Smooth muscle cell (in vitro differentiated cells): ENCODE results near the gene ARHGEF7. TPM values are rescaled to one million over a fixed set of nuclear protein-coding genes. Genes with fewer than 3 reads are reported as not detected.
"Not testable (repeated sequence)": the region's sequence is repeated elsewhere in the genome, so short reads cannot be mapped to it uniquely, and the experiment has no call there.

Experiments used
- DNase-seq: peaks from one replicate; lab custom pipeline; 2025; ENCODE audit not compliant: unreplicated experiment; lab: John Stamatoyannopoulos, UW
- H2AFZ ChIP-seq: fragments of 200-600 bp; sonication (generic); 2 replicates; pipeline ENCODE4 v1.6.0; 2016; ENCODE audit warnings: antibody characterized with exemption, low read depth, mild to moderate bottlenecking
- H3F3A ChIP-seq: fragments of 200-600 bp; sonication (generic); 2 replicates; pipeline ENCODE4 v1.6.0; 2017; ENCODE audit warnings: antibody characterized with exemption, low read depth
- H3K27ac ChIP-seq: fragments of 200-600 bp; sonication (generic); 2 replicates; pipeline ENCODE4 v1.5.1; 2016; ENCODE audit warnings: low read depth, mild to moderate bottlenecking
- H3K27me3 ChIP-seq: fragments of 200-600 bp; sonication (generic); 2 replicates; pipeline ENCODE4 v1.6.1; 2016; ENCODE audit warnings: low read depth, mild to moderate bottlenecking
- H3K36me3 ChIP-seq: fragments of 200-600 bp; sonication (generic); 2 replicates; pipeline ENCODE4 v1.5.1; 2016; ENCODE audit warnings: low read depth
- H3K4me1 ChIP-seq: fragments of 200-600 bp; sonication (generic); 2 replicates; pipeline ENCODE4 v1.5.1; 2016; ENCODE audit warnings: low read depth
- H3K4me2 ChIP-seq: fragments of 200-600 bp; sonication (generic); 2 replicates; pipeline ENCODE4 v1.6.0; 2016; ENCODE audit warnings: mild to moderate bottlenecking
- H3K4me3 ChIP-seq: fragments of 200-600 bp; sonication (generic); 2 replicates; pipeline ENCODE4 v1.5.1; 2016; ENCODE audit warnings: mild to moderate bottlenecking
- H3K79me2 ChIP-seq: fragments of 200-600 bp; sonication (generic); 2 replicates; pipeline ENCODE4 v1.6.0; 2016; ENCODE audit warnings: low read depth, mild to moderate bottlenecking
- H3K9ac ChIP-seq: fragments of 200-600 bp; sonication (generic); 2 replicates; pipeline ENCODE4 v1.6.0; 2016; ENCODE audit warnings: low read depth
- H3K9me3 ChIP-seq: fragments of 200-600 bp; sonication (generic); replicated peaks from 2 replicates; pipeline ENCODE4 v1.5.1; 2016; ENCODE audit warnings: low read depth
- H4K20me1 ChIP-seq: fragments of 200-600 bp; sonication (generic); 2 replicates; pipeline ENCODE4 v1.6.0; 2016; ENCODE audit warnings: low read depth
- WGBS: methylation state at CpG from one replicate; pipeline ENCODE4 v1.1.7; 2016; ENCODE audit warnings: low lambda C conversion rate; 5-methylcytosine and 5-hydroxymethylcytosine counted together
- polyA plus RNA-seq: library from polyadenylated mRNA; unstranded; fragments of >200 nt; fragmentation: Nextera tagmentation; extraction: Ambion mirVana; gene quantifications from 2 replicates; pipeline ENCODE4 v1.2.1, GENCODE V29; 2016
- total RNA-seq: library from RNA; depleted of rRNA; stranded (reverse); fragments of >200 nt; gene quantifications from 2 replicates; pipeline ENCODE4 v1.2.3, GENCODE V29; 2014
- TF ChIP-seq, protein P1 (sequence below): fragments of 200-600 bp; sonication (generic); IDR thresholded peaks from 2 replicates; pipeline ENCODE4 v1.5.1; 2017; ENCODE audit warnings: borderline replicate concordance, mild to moderate bottlenecking, antibody characterized with exemption; ENCODE audit not compliant: insufficient read depth, poor library complexity, severe bottlenecking

Gene ARHGEF7
- total and polyA plus RNA-seq, 2 experiments from 2014 or later, result 13.8 to 32.4 TPM

DNA sequence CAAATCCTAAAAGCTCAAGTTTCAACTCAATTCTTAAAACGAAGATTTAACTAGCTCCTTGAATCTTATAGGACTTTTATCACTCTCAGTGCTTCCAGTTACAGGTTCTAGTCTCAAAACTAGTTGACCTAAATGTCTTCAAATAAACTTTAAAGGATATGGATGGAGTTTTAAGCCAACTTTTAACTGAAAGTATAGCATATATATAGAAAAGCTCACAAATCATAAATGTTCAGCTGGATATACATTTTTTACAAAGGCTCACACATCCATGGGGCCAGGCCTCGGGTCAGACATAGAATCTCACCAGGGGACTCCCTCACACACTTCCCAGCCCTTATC is 47.1 kb upstream of the ARHGEF7 start:
- Histone ChIP-seq H4K20me1 (no peaks in the 10 kb centered on the region), H3K36me3 (no peaks in the 10 kb centered on the region), H3K79me2 (no peaks in the 10 kb centered on the region), H3K4me1 (no peaks in the 10 kb centered on the region), H3K4me3 (peak overlapping the region; percentile 61), H3K9me3 (no peaks in the 10 kb centered on the region), H3F3A (no peaks in the 10 kb centered on the region), H2AFZ (peak overlapping the region; percentile 91), H3K27me3 (no peaks in the 10 kb centered on the region), H3K4me2 (peak overlapping the region; percentile 97), H3K9ac (no peak overlapping the region), H3K27ac (no peak overlapping the region)
- TF ChIP-seq, protein P1, sequence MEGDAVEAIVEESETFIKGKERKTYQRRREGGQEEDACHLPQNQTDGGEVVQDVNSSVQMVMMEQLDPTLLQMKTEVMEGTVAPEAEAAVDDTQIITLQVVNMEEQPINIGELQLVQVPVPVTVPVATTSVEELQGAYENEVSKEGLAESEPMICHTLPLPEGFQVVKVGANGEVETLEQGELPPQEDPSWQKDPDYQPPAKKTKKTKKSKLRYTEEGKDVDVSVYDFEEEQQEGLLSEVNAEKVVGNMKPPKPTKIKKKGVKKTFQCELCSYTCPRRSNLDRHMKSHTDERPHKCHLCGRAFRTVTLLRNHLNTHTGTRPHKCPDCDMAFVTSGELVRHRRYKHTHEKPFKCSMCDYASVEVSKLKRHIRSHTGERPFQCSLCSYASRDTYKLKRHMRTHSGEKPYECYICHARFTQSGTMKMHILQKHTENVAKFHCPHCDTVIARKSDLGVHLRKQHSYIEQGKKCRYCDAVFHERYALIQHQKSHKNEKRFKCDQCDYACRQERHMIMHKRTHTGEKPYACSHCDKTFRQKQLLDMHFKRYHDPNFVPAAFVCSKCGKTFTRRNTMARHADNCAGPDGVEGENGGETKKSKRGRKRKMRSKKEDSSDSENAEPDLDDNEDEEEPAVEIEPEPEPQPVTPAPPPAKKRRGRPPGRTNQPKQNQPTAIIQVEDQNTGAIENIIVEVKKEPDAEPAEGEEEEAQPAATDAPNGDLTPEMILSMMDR, result no peak
- WGBS, result 18% methylated on average over 2 of the region's 2 CpGs
- DNase-seq, result no peak

- not testable (repeated sequence) for H3K4me3 ChIP-seq, H3K9ac ChIP-seq, H3K4me2 ChIP-seq, DNase-seq, H3F3A ChIP-seq, H3K9me3 ChIP-seq, H3K36me3 ChIP-seq, H2AFZ ChIP-seq, H3K27ac ChIP-seq, H3K27me3 ChIP-seq, H3K79me2 ChIP-seq, H3K4me1 ChIP-seq, H4K20me1 ChIP-seq
- 68% methylated on average over 4 of the region's 4 CpGs for WGBS
Measured at GRCh38 chr13:111071120-111071519, 44.0 kb upstream of the ARHGEF7 start.

DNA sequence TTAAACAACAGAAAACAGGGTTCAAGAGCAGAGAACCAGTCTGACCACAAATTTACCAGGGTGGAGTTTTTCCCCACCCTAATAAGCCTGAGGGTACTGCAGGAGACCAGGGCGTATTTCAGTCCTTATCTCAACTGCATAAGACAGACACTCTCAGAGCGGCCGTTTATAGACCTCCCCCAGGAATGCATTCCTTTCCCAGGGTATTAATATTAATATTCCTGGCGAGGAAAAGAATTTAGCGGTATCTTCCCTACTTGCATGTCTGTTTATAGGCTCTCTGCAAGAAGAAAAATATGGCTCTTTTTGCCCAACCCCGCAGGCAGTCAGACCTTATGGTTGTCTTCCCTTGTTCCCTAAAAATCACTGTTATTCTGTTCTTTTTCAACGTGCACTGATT is 43.6 kb upstream of the ARHGEF7 start:
- 73% methylated on average over 7 of the region's 7 CpGs for WGBS
- H2AFZ ChIP-seq, H3K4me1 ChIP-seq, H3K4me2 ChIP-seq, DNase-seq, H3K79me2 ChIP-seq, H3K9ac ChIP-seq, H3K27me3 ChIP-seq, H3K9me3 ChIP-seq, H3K4me3 ChIP-seq, H3K36me3 ChIP-seq, H4K20me1 ChIP-seq, H3F3A ChIP-seq, H3K27ac ChIP-seq: not testable (repeated sequence)

- H3F3A ChIP-seq, result no peaks in the 10 kb centered on the region
- DNase-seq, result no peak
- H2AFZ ChIP-seq, result no peak overlapping the region
- WGBS, result 86% methylated on average over 3 of the region's 3 CpGs
- H3K27me3 ChIP-seq, result no peaks in the 10 kb centered on the region
- H3K9ac ChIP-seq, result no peak overlapping the region
- no peak overlapping the region for H3K4me3 ChIP-seq
- no peaks in the 10 kb centered on the region for H3K36me3 ChIP-seq
- no peaks in the 10 kb centered on the region for H3K9me3 ChIP-seq
- no peaks in the 10 kb centered on the region for H4K20me1 ChIP-seq
- TF ChIP-seq, protein P1, result no peak
- H3K4me1 ChIP-seq, result no peaks in the 10 kb centered on the region
- H3K27ac ChIP-seq, result no peak overlapping the region
- no peaks in the 10 kb centered on the region for H3K79me2 ChIP-seq
- H3K4me2 ChIP-seq, result no peak overlapping the region
Measured at GRCh38 chr13:111074826-111075225, 40.3 kb upstream of the ARHGEF7 start.

DNA sequence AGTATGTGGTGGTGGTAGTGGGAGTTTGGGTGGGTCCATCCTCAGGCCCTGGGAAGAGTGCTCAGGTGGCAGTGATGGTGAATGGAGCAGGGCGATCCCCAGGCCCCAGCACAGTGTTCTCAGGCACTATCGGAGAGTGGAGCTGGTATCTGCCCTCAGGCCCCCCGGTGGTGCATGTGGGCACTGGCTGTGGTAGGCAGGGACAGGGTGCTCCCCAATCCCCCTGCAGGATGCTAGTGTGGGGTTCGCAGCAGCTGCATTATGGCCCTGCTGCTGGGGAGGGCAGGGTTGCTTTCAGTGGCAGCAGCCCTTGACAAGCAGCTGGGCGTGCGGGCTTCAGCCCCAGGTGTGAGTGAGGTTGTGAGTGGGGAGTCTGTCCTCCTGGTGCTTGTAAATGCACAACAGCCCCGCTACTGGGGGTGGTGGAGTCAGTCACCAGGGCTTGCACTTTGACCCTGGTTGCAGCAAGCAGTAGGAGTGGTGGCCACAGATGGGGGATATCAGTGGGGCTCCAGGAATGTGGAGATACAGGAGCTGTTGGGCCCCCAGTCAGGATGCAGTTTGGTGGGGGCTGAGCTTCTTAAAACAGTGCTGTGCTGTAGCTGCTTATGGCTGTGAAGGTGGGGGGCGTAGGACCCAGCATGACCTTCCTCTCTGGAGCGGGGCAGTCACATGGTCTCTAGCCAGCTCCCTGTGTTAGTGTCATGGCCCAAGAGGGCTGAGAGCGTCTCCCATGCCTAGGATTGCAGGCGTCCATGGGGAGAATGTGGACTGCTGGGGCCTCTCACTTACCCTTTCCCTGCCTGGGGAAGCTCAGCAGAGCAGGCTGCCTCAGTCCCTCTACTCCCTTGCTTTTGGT is 38.7 kb upstream of the ARHGEF7 start:
- Histone ChIP-seq H4K20me1 (no peaks in the 10 kb centered on the region), H3K79me2 (no peaks in the 10 kb centered on the region), H3K27me3 (no peaks in the 10 kb centered on the region), H3F3A (no peaks in the 10 kb centered on the region), H3K4me3 (no peak overlapping the region), H3K4me2 (no peak overlapping the region), H3K9ac (no peak overlapping the region), H3K27ac (no peak overlapping the region), H3K9me3 (no peaks in the 10 kb centered on the region), H3K4me1 (no peaks in the 10 kb centered on the region), H2AFZ (no peak overlapping the region), H3K36me3 (no peaks in the 10 kb centered on the region)
- WGBS, result 86% methylated on average over 11 of the region's 11 CpGs
- DNase-seq, result no peak
- TF ChIP-seq, protein P1, result no peak
